Measurements from ENCODE around the gene DLGAP1. TPM values are rescaled to one million over a fixed set of nuclear protein-coding genes. Genes with fewer than 3 reads are reported as not detected.

Gene DLGAP1
- total and polyA plus RNA-seq, 3 experiments from 2014 or later, result 0.07 to 0.46 TPM; not detected in 1

GRCh38 chr18:4200399-4200798, 254.7 kb downstream of the DLGAP1 start:
- no peak overlapping the region for H3K4me3 Mint-ChIP-seq
- no peaks in the 10 kb centered on the region for H3K27me3 Mint-ChIP-seq
- POLR2A ChIA-PET, result no interaction called here
- no peak overlapping the region for H3K4me3 ChIP-seq (ENCODE audit: low read length)
- no peak overlapping the region for H3K27ac ChIP-seq (ENCODE audit: low read depth, low read length)
- no peaks in the 10 kb centered on the region for H3K27me3 ChIP-seq (ENCODE audit: insufficient read depth, low read length, poor library complexity, severe bottlenecking)
- H3K36me3 Mint-ChIP-seq, result no peaks in the 10 kb centered on the region
- H3K9me3 ChIP-seq (ENCODE audit: low read length), result no peaks in the 10 kb centered on the region
- H3K4me1 Mint-ChIP-seq, result no peaks in the 10 kb centered on the region
- no peaks in the 10 kb centered on the region for H3K4me1 ChIP-seq (ENCODE audit: insufficient read depth, low read length)
- H3K9me3 Mint-ChIP-seq, result peaks cover 0 to 10% (median 3%) of the 10 kb centered on the region in 5 donors
- CTCF ChIA-PET, result no interaction called here
- H3K36me3 ChIP-seq (ENCODE audit: insufficient read depth, low read length), result no peaks in the 10 kb centered on the region
- no peak for DNase-seq
- no peak overlapping the region for H3K27ac Mint-ChIP-seq

- Mint-ChIP-seq H3K27me3 (no peaks in the 10 kb centered on the region), H3K4me3 (no peak overlapping the region), H3K36me3 (no peaks in the 10 kb centered on the region), H3K27ac (no peak overlapping the region), H3K4me1 (no peaks in the 10 kb centered on the region), H3K9me3 (peaks cover 0 to 10% (median 3%) of the 10 kb centered on the region in 5 donors)
- no peak overlapping the region for H3K27ac ChIP-seq (ENCODE audit: low read depth, low read length)
- no peaks in the 10 kb centered on the region for H3K27me3 ChIP-seq (ENCODE audit: insufficient read depth, low read length, poor library complexity, severe bottlenecking)
- CTCF ChIA-PET, result no interaction called here
- H3K36me3 ChIP-seq (ENCODE audit: insufficient read depth, low read length), result no peaks in the 10 kb centered on the region
- no peak for DNase-seq
- no peaks in the 10 kb centered on the region for H3K9me3 ChIP-seq (ENCODE audit: low read length)
- POLR2A ChIA-PET, result no interaction called here
- H3K4me1 ChIP-seq (ENCODE audit: insufficient read depth, low read length), result no peaks in the 10 kb centered on the region
- H3K4me3 ChIP-seq (ENCODE audit: low read length), result no peak overlapping the region
Measured at GRCh38 chr18:4198956-4199355, 256.2 kb downstream of the DLGAP1 start.

- Mint-ChIP-seq H3K9me3 (peaks cover 0 to 11% (median 4%) of the 10 kb centered on the region in 5 donors), H3K4me1 (no peaks in the 10 kb centered on the region), H3K4me3 (no peak overlapping the region), H3K27me3 (no peaks in the 10 kb centered on the region), H3K36me3 (no peaks in the 10 kb centered on the region), H3K27ac (no peak overlapping the region)
- Histone ChIP-seq H3K4me3 (ENCODE audit: low read length) (no peak overlapping the region), H3K9me3 (ENCODE audit: low read length) (no peaks in the 10 kb centered on the region), H3K27me3 (ENCODE audit: insufficient read depth, low read length, poor library complexity, severe bottlenecking) (no peaks in the 10 kb centered on the region), H3K4me1 (ENCODE audit: insufficient read depth, low read length) (no peaks in the 10 kb centered on the region), H3K36me3 (ENCODE audit: insufficient read depth, low read length) (no peaks in the 10 kb centered on the region), H3K27ac (ENCODE audit: low read depth, low read length) (no peak overlapping the region)
- DNase-seq, result no peak
- CTCF ChIA-PET, result interaction anchor here (0.8 kb wide), 1 partner anchor 14 kb away, joined by 3 read pairs; no protein-coding TSS in a partner anchor
- POLR2A ChIA-PET, result no interaction called here
Measured at GRCh38 chr18:4196351-4196750, 258.8 kb downstream of the DLGAP1 start.

- Mint-ChIP-seq H3K4me1 (no peaks in the 10 kb centered on the region), H3K27ac (no peak overlapping the region), H3K27me3 (peaks cover 0 to 2% of the 10 kb centered on the region in 2 donors), H3K4me3 (no peak overlapping the region), H3K9me3 (peaks cover 0 to 11% (median 2%) of the 10 kb centered on the region in 5 donors), H3K36me3 (no peaks in the 10 kb centered on the region)
- DNase-seq, result no peak
- Histone ChIP-seq H3K36me3 (ENCODE audit: insufficient read depth, low read length) (no peaks in the 10 kb centered on the region), H3K4me3 (ENCODE audit: low read length) (no peak overlapping the region), H3K27ac (ENCODE audit: low read depth, low read length) (no peak overlapping the region), H3K9me3 (ENCODE audit: low read length) (no peaks in the 10 kb centered on the region), H3K27me3 (ENCODE audit: insufficient read depth, low read length, poor library complexity, severe bottlenecking) (no peaks in the 10 kb centered on the region), H3K4me1 (ENCODE audit: insufficient read depth, low read length) (no peaks in the 10 kb centered on the region)
- POLR2A ChIA-PET, result no interaction called here
- CTCF ChIA-PET, result no interaction called here
Measured at GRCh38 chr18:4193086-4193485, 262.0 kb downstream of the DLGAP1 start.

GRCh38 chr18:4181882-4182568, 273.1 kb downstream of the DLGAP1 start:
- H3K27ac Mint-ChIP-seq, result no peak overlapping the region
- Histone ChIP-seq H3K27ac (ENCODE audit: low read depth, low read length) (no peak overlapping the region), H3K4me1 (ENCODE audit: insufficient read depth, low read length) (no peaks in the 10 kb centered on the region), H3K4me3 (ENCODE audit: low read length) (no peak overlapping the region), H3K36me3 (ENCODE audit: insufficient read depth, low read length) (no peaks in the 10 kb centered on the region), H3K9me3 (ENCODE audit: low read length) (no peaks in the 10 kb centered on the region), H3K27me3 (ENCODE audit: insufficient read depth, low read length, poor library complexity, severe bottlenecking) (no peaks in the 10 kb centered on the region)
- POLR2A ChIA-PET, result no interaction called here
- DNase-seq, result no peak
- no peaks in the 10 kb centered on the region for H3K4me1 Mint-ChIP-seq
- CTCF ChIA-PET, result no interaction called here
- peaks cover 0 to 1% of the 10 kb centered on the region in 2 donors for H3K27me3 Mint-ChIP-seq
- H3K36me3 Mint-ChIP-seq, result no peaks in the 10 kb centered on the region
- no peak overlapping the region for H3K4me3 Mint-ChIP-seq
- peaks cover 0 to 5% (median 0%) of the 10 kb centered on the region in 5 donors for H3K9me3 Mint-ChIP-seq

GRCh38 chr18:4181086-4181485, 274.0 kb downstream of the DLGAP1 start:
- no peak overlapping the region for H3K4me3 ChIP-seq (ENCODE audit: low read length)
- no peaks in the 10 kb centered on the region for H3K9me3 ChIP-seq (ENCODE audit: low read length)
- H3K4me1 Mint-ChIP-seq, result no peaks in the 10 kb centered on the region
- peaks cover 0 to 1% of the 10 kb centered on the region in 2 donors for H3K27me3 Mint-ChIP-seq
- DNase-seq, result no peak
- H3K4me3 Mint-ChIP-seq, result no peak overlapping the region
- H3K4me1 ChIP-seq (ENCODE audit: insufficient read depth, low read length), result no peaks in the 10 kb centered on the region
- H3K27ac ChIP-seq (ENCODE audit: low read depth, low read length), result no peak overlapping the region
- POLR2A ChIA-PET, result no interaction called here
- no peaks in the 10 kb centered on the region for H3K27me3 ChIP-seq (ENCODE audit: insufficient read depth, low read length, poor library complexity, severe bottlenecking)
- CTCF ChIA-PET, result no interaction called here
- H3K27ac Mint-ChIP-seq, result no peak overlapping the region
- no peaks in the 10 kb centered on the region for H3K36me3 Mint-ChIP-seq
- H3K9me3 Mint-ChIP-seq, result peaks cover 0 to 5% (median under 1%) of the 10 kb centered on the region in 5 donors
- no peaks in the 10 kb centered on the region for H3K36me3 ChIP-seq (ENCODE audit: insufficient read depth, low read length)

GRCh38 chr18:4172196-4173100, 282.7 kb downstream of the DLGAP1 start:
- H3K9me3 Mint-ChIP-seq, result peaks cover 0 to 5% (median 3%) of the 10 kb centered on the region in 5 donors
- no peak for DNase-seq
- Histone ChIP-seq H3K4me3 (ENCODE audit: low read length) (no peak overlapping the region), H3K4me1 (ENCODE audit: insufficient read depth, low read length) (no peaks in the 10 kb centered on the region), H3K9me3 (ENCODE audit: low read length) (no peaks in the 10 kb centered on the region), H3K27me3 (ENCODE audit: insufficient read depth, low read length, poor library complexity, severe bottlenecking) (no peaks in the 10 kb centered on the region), H3K27ac (ENCODE audit: low read depth, low read length) (no peak overlapping the region), H3K36me3 (ENCODE audit: insufficient read depth, low read length) (no peaks in the 10 kb centered on the region)
- POLR2A ChIA-PET, result no interaction called here
- H3K27me3 Mint-ChIP-seq, result peaks cover 0 to 1% of the 10 kb centered on the region in 2 donors
- H3K4me3 Mint-ChIP-seq, result no peak overlapping the region
- H3K4me1 Mint-ChIP-seq, result no peaks in the 10 kb centered on the region
- H3K36me3 Mint-ChIP-seq, result no peaks in the 10 kb centered on the region
- no peak overlapping the region for H3K27ac Mint-ChIP-seq
- CTCF ChIA-PET, result no interaction called here

- no peak for DNase-seq
- no peak overlapping the region for H3K27ac ChIP-seq (ENCODE audit: low read depth, low read length)
- CTCF ChIA-PET, result no interaction called here
- no peaks in the 10 kb centered on the region for H3K9me3 ChIP-seq (ENCODE audit: low read length)
- POLR2A ChIA-PET, result no interaction called here
- H3K4me1 ChIP-seq (ENCODE audit: insufficient read depth, low read length), result no peaks in the 10 kb centered on the region
- no peak overlapping the region for H3K4me3 ChIP-seq (ENCODE audit: low read length)
- Mint-ChIP-seq H3K4me3 (no peak overlapping the region), H3K36me3 (no peaks in the 10 kb centered on the region), H3K27me3 (peaks cover 0 to 1% of the 10 kb centered on the region in 2 donors), H3K27ac (no peak overlapping the region), H3K4me1 (no peaks in the 10 kb centered on the region), H3K9me3 (peaks cover 0 to 5% (median 0%) of the 10 kb centered on the region in 5 donors)
- no peaks in the 10 kb centered on the region for H3K27me3 ChIP-seq (ENCODE audit: insufficient read depth, low read length, poor library complexity, severe bottlenecking)
- no peaks in the 10 kb centered on the region for H3K36me3 ChIP-seq (ENCODE audit: insufficient read depth, low read length)
Measured at GRCh38 chr18:4157352-4157751, 297.8 kb downstream of the DLGAP1 start.

Measured in CD8-positive, alpha-beta memory T cell (primary cell).